ENCODE measurements around the gene SPHKAP. TPM values are rescaled to one million over a fixed set of nuclear protein-coding genes. Genes with fewer than 3 reads are reported as not detected.
A peak's percentile ranks its signal among the peaks of the same experiment; 100 is the strongest.

SPHKAP gene
- total and polyA plus RNA-seq, 2 of the 4 experiments (the other 2 are of a cell fraction) = not detected

DNA sequence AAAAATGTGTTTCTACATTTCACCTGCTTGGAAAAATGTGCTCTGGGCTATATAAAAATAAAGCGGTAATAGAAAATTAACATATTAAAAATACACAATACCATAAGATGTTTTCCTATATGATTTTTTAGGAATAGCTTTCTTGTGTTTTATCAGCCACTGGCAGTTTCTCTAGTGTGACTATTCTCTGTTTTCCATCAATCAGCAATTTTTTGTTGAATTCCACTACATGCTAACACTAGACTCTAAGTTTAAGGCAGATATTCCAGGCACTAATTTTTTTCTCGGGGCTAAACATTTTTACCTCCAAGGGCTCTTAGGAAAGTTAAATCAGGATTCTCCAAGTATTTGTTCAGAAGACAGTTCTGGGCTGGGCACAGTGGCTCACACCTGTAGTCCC, 140.5 kb downstream of the SPHKAP start:
- H3K79me1 ChIP-seq (ENCODE audit: low read depth in 1 of 2, low read length in 2 of 2) = no peaks in the 10 kb centered on the region
- H3K27me3 ChIP-seq (ENCODE audit: control insufficient read depth, insufficient read depth, low read length) = no peaks in the 10 kb centered on the region
- dilution Hi-C loops (cut with HindIII; ENCODE audit: low sequenced_read_pairs, unreplicated experiment) (no loop called here), intact Hi-C loops (cut with micrococcal nuclease) (no loop called here), in situ Hi-C loops (cut with MboI; ENCODE audit: low sequenced_read_pairs) (no loop called here)
- H2AK5ac ChIP-seq (ENCODE audit: low read depth, low read length) = no peak overlapping the region
- no peak overlapping the region for H3K9ac ChIP-seq (ENCODE audit: low read depth, low read length)
- H2BK20ac ChIP-seq (ENCODE audit: low read depth, low read length) = no peak overlapping the region
- H2BK15ac ChIP-seq (ENCODE audit: low read depth, low read length) = no peak overlapping the region
- ChIA-PET POLR2A (ENCODE audit: unreplicated experiment) (no interaction called here), CTCF (no interaction called here)
- no peak overlapping the region for H2AK9ac ChIP-seq (replicated peaks; ENCODE audit: low read depth, low read length, poor library complexity)
- H4K91ac ChIP-seq (ENCODE audit: insufficient read depth, low read depth, low read length) = no peak overlapping the region
- no peak overlapping the region for H3K4me3 ChIP-seq (ENCODE audit: insufficient read depth, low read depth, low read length)
- H3K23ac ChIP-seq (ENCODE audit: low read depth, low read length) = no peak overlapping the region
- no peak overlapping the region for H3K4me2 ChIP-seq (ENCODE audit: low read depth, low read length)
- H4K8ac ChIP-seq (ENCODE audit: low read depth in 2 of 2, low read length in 2 of 2) = no peak overlapping the region
- peaks cover 3% of the 10 kb centered on the region; the same call in 1 of the 2 replicates for H3K9me3 ChIP-seq (ENCODE audit: control insufficient read depth, insufficient read depth, low read length)
- H3K14ac ChIP-seq (replicated peaks; ENCODE audit: low read depth, low read length) = no peak overlapping the region
- H2AFZ ChIP-seq (replicated peaks; ENCODE audit: low read length, poor library complexity) = no peak overlapping the region
- no peak overlapping the region for H2BK5ac ChIP-seq (ENCODE audit: low read depth, low read length, poor library complexity, severe bottlenecking)
- DNase-seq = no peak
- H3K9me1 ChIP-seq (ENCODE audit: insufficient read depth, low read length) = no peaks in the 10 kb centered on the region
- ATAC-seq (ENCODE audit: low read depth) = no peak
- no peaks in the 10 kb centered on the region for H3K36me3 ChIP-seq (ENCODE audit: control insufficient read depth, insufficient read depth, low read length)
- no CpG with 5 or more reads among the region's 2 CpGs for WGBS, 2 experiments (ENCODE audit: extremely low coverage in 2 of 2, insufficient read length in 1 of 2)
- no peaks in the 10 kb centered on the region for H4K20me1 ChIP-seq (ENCODE audit: insufficient read depth, low read length)
- no peaks in the 10 kb centered on the region for H3K4me1 ChIP-seq (ENCODE audit: control insufficient read depth, insufficient read depth, low read length)
- H2BK120ac ChIP-seq (ENCODE audit: low read depth, low read length) = no peak overlapping the region
- TF ChIP-seq RAD21 (IDR thresholded peaks at IDR 0.05; ENCODE audit: low read length) (no peak), MAFK (IDR thresholded peaks at IDR 0.05; ENCODE audit: low read depth, low read length) (peak; percentile 67)
- no peak overlapping the region for H3K56ac ChIP-seq (ENCODE audit: extremely low read depth, insufficient read depth, low read length)
- H4K5ac ChIP-seq (ENCODE audit: low read depth, low read length) = no peak overlapping the region
- no TSS peak for BruUV-seq (replicated peaks)
- H3K27ac ChIP-seq (ENCODE audit: insufficient read depth, low read length) = no peak overlapping the region
- H3K18ac ChIP-seq (ENCODE audit: low read depth, low read length) = no peak overlapping the region
- H3K4ac ChIP-seq (ENCODE audit: low read depth, low read length) = no peak overlapping the region

Data from IMR-90 (cell line).